ENCODE measurements around the gene PEX16. TPM values are rescaled to one million over a fixed set of nuclear protein-coding genes. Genes with fewer than 3 reads are reported as not detected.

PEX16 gene
- total RNA-seq, result 20.3 and 28.0 TPM in 2 replicates
- 32.8 and 37.3 TPM in 2 replicates for polyA plus RNA-seq

GRCh38 chr11:45917623-45918330 lies at the start of gene PEX16:
Gene PEX16 (minus strand): TSS chr11:45917877. CDS start chr11:45917811, 66 bp downstream.
- peak; percentile 99 for DNase-seq (ENCODE audit: low spot score)
- Histone ChIP-seq H3K4me1 (ENCODE audit: insufficient read depth) (peaks cover 12% of the 10 kb centered on the region), H3K79me2 (peaks cover 12% of the 10 kb centered on the region), H3K27ac (peak within 1 kb of the TSS; percentile 60), H3K27me3 (peaks cover under 1% of the 10 kb centered on the region), H2AFZ (peak within 1 kb of the TSS; percentile 39), H3K9me2 (replicated peaks; ENCODE audit: insufficient read depth) (no peaks in the 10 kb centered on the region), H3K9me3 (ENCODE audit: low read depth) (no peaks in the 10 kb centered on the region), H4K20me1 (ENCODE audit: insufficient read depth, poor library complexity, severe bottlenecking) (no peaks in the 10 kb centered on the region), H3K36me3 (replicated peaks; ENCODE audit: insufficient read depth, low read depth) (no peaks in the 10 kb centered on the region), H3K4me3 (peak within 1 kb of the TSS; percentile 58), H3K4me2 (peak within 1 kb of the TSS; percentile 82)
- no peak for TF ChIP-seq EZH2 (IDR thresholded peaks at IDR 0.05; ENCODE audit: borderline replicate concordance)
- TF ChIP-seq EZH2phosphoT487 (IDR thresholded peaks at IDR 0.05; ENCODE audit: low read depth, severe bottlenecking, unreplicated experiment), result no peak
- no peak for TF ChIP-seq CTCF (IDR thresholded peaks at IDR 0.05; ENCODE audit: poor library complexity)
- under 1% methylated on average over 45 of the region's 45 CpGs for WGBS (ENCODE audit: low lambda C conversion rate, missing lambda C conversion rate)

DNA sequence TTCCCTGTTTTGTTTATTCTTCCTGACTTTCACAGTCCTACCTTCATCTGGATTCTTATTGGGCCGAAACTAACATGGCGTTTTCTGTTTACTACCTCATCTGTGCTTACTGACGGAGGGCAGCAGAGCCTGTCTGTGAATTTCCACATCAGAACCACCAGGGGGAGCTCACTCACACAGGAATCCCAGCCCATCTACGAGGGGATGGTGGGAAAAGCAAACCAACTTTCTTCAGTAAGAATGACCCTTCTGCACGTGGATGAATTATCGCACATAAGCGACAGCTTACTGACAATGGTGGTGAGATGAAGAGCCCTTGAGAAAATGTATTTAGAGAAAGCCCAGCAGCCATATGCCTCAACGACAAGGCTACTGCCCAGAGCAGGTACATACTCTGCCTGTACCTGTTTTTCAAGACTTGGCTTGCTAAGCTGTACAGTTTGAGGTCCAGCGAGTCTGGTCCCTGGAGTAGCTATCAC lies 47.3 kb upstream of the PEX16 start:
- Histone ChIP-seq H3K9me2 (replicated peaks; ENCODE audit: insufficient read depth) (no peaks in the 10 kb centered on the region), H3K27ac (no peak overlapping the region), H3K9me3 (ENCODE audit: low read depth) (no peaks in the 10 kb centered on the region), H2AFZ (no peak overlapping the region), H4K20me1 (ENCODE audit: insufficient read depth, poor library complexity, severe bottlenecking) (no peaks in the 10 kb centered on the region), H3K79me2 (no peaks in the 10 kb centered on the region), H3K36me3 (replicated peaks; ENCODE audit: insufficient read depth, low read depth) (no peaks in the 10 kb centered on the region), H3K4me2 (no peak overlapping the region), H3K4me3 (no peak overlapping the region), H3K27me3 (no peaks in the 10 kb centered on the region), H3K4me1 (ENCODE audit: insufficient read depth) (no peaks in the 10 kb centered on the region)
- peak; percentile 87 for DNase-seq (ENCODE audit: low spot score)
- WGBS (ENCODE audit: low lambda C conversion rate, missing lambda C conversion rate), result 31% methylated on average over 9 of the region's 9 CpGs
- no peak for TF ChIP-seq EZH2phosphoT487 (IDR thresholded peaks at IDR 0.05; ENCODE audit: low read depth, severe bottlenecking, unreplicated experiment)
- no peak for TF ChIP-seq EZH2 (IDR thresholded peaks at IDR 0.05; ENCODE audit: borderline replicate concordance)
- TF ChIP-seq CTCF (IDR thresholded peaks at IDR 0.05; ENCODE audit: poor library complexity), result peak; percentile 92

DNA sequence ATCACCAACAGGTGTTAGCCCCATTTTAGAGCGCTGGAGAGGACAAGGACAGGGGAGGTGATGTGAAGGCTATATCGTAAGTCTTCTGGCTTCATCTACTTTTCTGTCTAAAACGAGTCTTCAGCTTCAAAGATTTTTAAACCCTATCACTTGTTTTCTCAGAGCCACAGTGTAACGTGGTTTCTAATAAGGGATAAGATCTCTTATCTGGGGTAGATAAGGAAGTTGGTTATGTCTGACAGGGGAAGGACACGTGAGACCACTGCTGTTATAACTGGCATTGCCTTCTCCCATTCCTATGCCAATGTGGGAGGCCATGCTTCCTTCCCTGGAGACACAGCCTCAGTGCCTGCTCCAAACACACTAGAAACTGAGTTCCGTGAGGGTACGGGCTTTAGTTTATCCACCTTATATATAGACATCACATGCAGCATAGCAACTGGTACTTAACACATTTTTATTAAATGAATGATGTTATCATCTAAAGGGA lies 44.1 kb upstream of the PEX16 start:
- DNase-seq (ENCODE audit: low spot score), result no peak
- no peaks in the 10 kb centered on the region for H3K9me2 ChIP-seq (replicated peaks; ENCODE audit: insufficient read depth)
- 81% methylated on average over 7 of the region's 7 CpGs for WGBS (ENCODE audit: low lambda C conversion rate, missing lambda C conversion rate)

More for the DNA sequence above, 44.1 kb upstream of the PEX16 start:
- Histone ChIP-seq H3K4me1 (ENCODE audit: insufficient read depth) (no peaks in the 10 kb centered on the region), H3K4me2 (no peak overlapping the region), H3K27me3 (no peaks in the 10 kb centered on the region), H2AFZ (no peak overlapping the region), H3K79me2 (peaks cover 5% of the 10 kb centered on the region), H3K36me3 (replicated peaks; ENCODE audit: insufficient read depth, low read depth) (no peaks in the 10 kb centered on the region), H3K27ac (no peak overlapping the region), H3K4me3 (no peak overlapping the region), H3K9me3 (ENCODE audit: low read depth) (no peaks in the 10 kb centered on the region), H4K20me1 (ENCODE audit: insufficient read depth, poor library complexity, severe bottlenecking) (no peaks in the 10 kb centered on the region)
- TF ChIP-seq EZH2phosphoT487 (IDR thresholded peaks at IDR 0.05; ENCODE audit: low read depth, severe bottlenecking, unreplicated experiment) (no peak), EZH2 (IDR thresholded peaks at IDR 0.05; ENCODE audit: borderline replicate concordance) (no peak), CTCF (IDR thresholded peaks at IDR 0.05; ENCODE audit: poor library complexity) (no peak)
